ENCODE data around the gene PDE12. TPM values are rescaled to one million over a fixed set of nuclear protein-coding genes. Genes with fewer than 3 reads are reported as not detected.
A peak's percentile ranks its signal among the peaks of the same experiment; 100 is the strongest.
"Not testable (repeated sequence)": the region's sequence is repeated elsewhere in the genome, so short reads cannot be mapped to it uniquely, and the experiment has no call there.

PDE12 gene
- total RNA-seq, 1 donor from 2014 or later: 6.8 TPM

GRCh38 chr3:57598765-57599360 is 42.8 kb downstream of the PDE12 start:
- peaks cover 20 to 28% (median 21%) of the 10 kb centered on the region in 3 donors for H3K4me1 ChIP-seq (ENCODE audit: control insufficient read depth in 3 of 3, insufficient read depth in 3 of 3, low read length in 3 of 3)
- no peaks in the 10 kb centered on the region for H3K27me3 ChIP-seq (ENCODE audit: control insufficient read depth in 3 of 3, insufficient read depth in 3 of 3, low read length in 3 of 3)
- H3K4me3 ChIP-seq (ENCODE audit: low read length in 3 of 3): peak overlapping the region; percentile 86 to 99 (median 96)
- H3K27ac ChIP-seq (ENCODE audit: low read depth, low read length): peak overlapping the region; percentile 99
- H3K9ac ChIP-seq (ENCODE audit: low read depth in 1 of 3, low read length in 3 of 3): peak overlapping the region in 2 of 3 donors; percentile 87 to 94
- no peaks in the 10 kb centered on the region for H3K9me3 ChIP-seq (ENCODE audit: control insufficient read depth in 3 of 3, low read length in 3 of 3)
- peaks cover 2 to 3% (median 3%) of the 10 kb centered on the region in 3 donors for H3K36me3 ChIP-seq (ENCODE audit: control insufficient read depth in 3 of 3, insufficient read depth in 3 of 3, low read length in 3 of 3)

GRCh38 chr3:57600195-57600594 is 44.1 kb downstream of the PDE12 start:
- H3K4me1 ChIP-seq (ENCODE audit: control insufficient read depth in 3 of 3, insufficient read depth in 3 of 3, low read length in 3 of 3): peaks cover 10 to 17% (median 11%) of the 10 kb centered on the region in 3 donors

GRCh38 chr3:57604971-57605370 is 48.9 kb downstream of the PDE12 start:
- no peaks in the 10 kb centered on the region for H3K4me1 ChIP-seq (ENCODE audit: control insufficient read depth in 3 of 3, insufficient read depth in 3 of 3, low read length in 3 of 3)
- H3K4me3 ChIP-seq (ENCODE audit: low read length in 3 of 3): no peak overlapping the region
- H3K9ac ChIP-seq (ENCODE audit: low read depth in 1 of 3, low read length in 3 of 3): no peak overlapping the region
- H3K9me3 ChIP-seq (ENCODE audit: control insufficient read depth in 3 of 3, low read length in 3 of 3): no peaks in the 10 kb centered on the region
- no peaks in the 10 kb centered on the region for H3K27me3 ChIP-seq (ENCODE audit: control insufficient read depth in 3 of 3, insufficient read depth in 3 of 3, low read length in 3 of 3)
- H3K27ac ChIP-seq (ENCODE audit: low read depth, low read length): no peak overlapping the region
- peaks cover 2 to 5% (median 3%) of the 10 kb centered on the region in 3 donors for H3K36me3 ChIP-seq (ENCODE audit: control insufficient read depth in 3 of 3, insufficient read depth in 3 of 3, low read length in 3 of 3)

More at GRCh38 chr3:57600195-57600594, 44.1 kb downstream of the PDE12 start:
- Histone ChIP-seq H3K27me3 (ENCODE audit: control insufficient read depth in 3 of 3, insufficient read depth in 3 of 3, low read length in 3 of 3) (no peaks in the 10 kb centered on the region), H3K36me3 (ENCODE audit: control insufficient read depth in 3 of 3, insufficient read depth in 3 of 3, low read length in 3 of 3) (peaks cover 2 to 3% (median 3%) of the 10 kb centered on the region in 3 donors), H3K9me3 (ENCODE audit: control insufficient read depth in 3 of 3, low read length in 3 of 3) (no peaks in the 10 kb centered on the region), H3K9ac (ENCODE audit: low read depth in 1 of 3, low read length in 3 of 3) (no peak overlapping the region), H3K27ac (ENCODE audit: low read depth, low read length) (no peak overlapping the region), H3K4me3 (ENCODE audit: low read length in 3 of 3) (no peak overlapping the region)

DNA sequence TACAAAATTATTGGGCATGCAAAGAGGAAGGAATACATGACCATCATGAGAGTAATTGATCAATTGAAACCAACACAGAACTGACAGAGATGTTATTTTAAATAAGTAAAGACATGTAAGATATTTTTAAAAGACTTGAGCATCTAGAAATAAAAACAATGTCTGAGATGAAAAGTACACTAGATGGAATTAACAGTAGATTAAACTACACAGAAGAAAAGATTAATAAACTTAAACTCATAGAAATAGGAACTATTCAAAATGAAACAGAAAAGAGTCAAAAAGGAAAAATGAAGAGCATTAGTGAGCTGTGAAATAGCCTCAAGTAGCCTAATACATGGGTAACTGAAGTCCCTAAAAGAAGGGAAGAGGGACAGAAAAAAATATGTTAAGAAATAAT is 49.6 kb downstream of the PDE12 start:
- Histone ChIP-seq H3K36me3 (ENCODE audit: control insufficient read depth in 3 of 3, insufficient read depth in 3 of 3, low read length in 3 of 3) (peaks cover 0 to 5% (median 3%) of the 10 kb centered on the region in 3 donors), H3K4me3 (ENCODE audit: low read length in 3 of 3) (no peak overlapping the region), H3K27ac (ENCODE audit: low read depth, low read length) (no peak overlapping the region), H3K9me3 (ENCODE audit: control insufficient read depth in 3 of 3, low read length in 3 of 3) (no peaks in the 10 kb centered on the region), H3K4me1 (ENCODE audit: control insufficient read depth in 3 of 3, insufficient read depth in 3 of 3, low read length in 3 of 3) (no peaks in the 10 kb centered on the region), H3K27me3 (ENCODE audit: control insufficient read depth in 3 of 3, insufficient read depth in 3 of 3, low read length in 3 of 3) (no peaks in the 10 kb centered on the region), H3K9ac (ENCODE audit: low read depth in 1 of 3, low read length in 3 of 3) (no peak overlapping the region)

DNA sequence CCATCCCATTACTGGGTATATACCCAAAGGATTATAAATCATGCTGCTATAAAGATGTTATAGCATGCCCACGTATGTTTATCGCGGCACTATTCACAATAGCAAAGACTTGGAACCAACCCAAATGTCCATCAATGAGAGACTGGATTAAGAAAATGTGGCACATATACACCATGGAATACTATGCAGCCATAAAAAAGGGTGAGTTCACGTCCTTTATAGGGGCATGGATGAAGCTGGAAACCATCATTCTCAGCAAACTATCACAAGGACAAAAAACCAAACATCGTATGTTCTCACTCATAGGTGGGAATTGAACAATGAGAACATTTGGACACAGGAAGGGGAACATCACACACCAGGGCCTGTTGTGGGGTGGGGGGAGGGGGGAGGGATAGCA is 55.8 kb downstream of the PDE12 start:
- H3K4me3 ChIP-seq (ENCODE audit: low read length in 3 of 3); H3K27me3 ChIP-seq (ENCODE audit: control insufficient read depth in 3 of 3, insufficient read depth in 3 of 3, low read length in 3 of 3); H3K36me3 ChIP-seq (ENCODE audit: control insufficient read depth in 3 of 3, insufficient read depth in 3 of 3, low read length in 3 of 3); H3K4me1 ChIP-seq (ENCODE audit: control insufficient read depth in 3 of 3, insufficient read depth in 3 of 3, low read length in 3 of 3); H3K9me3 ChIP-seq (ENCODE audit: control insufficient read depth in 3 of 3, low read length in 3 of 3); H3K27ac ChIP-seq (ENCODE audit: low read depth, low read length); H3K9ac ChIP-seq (ENCODE audit: low read depth in 1 of 3, low read length in 3 of 3): not testable (repeated sequence)

DNA sequence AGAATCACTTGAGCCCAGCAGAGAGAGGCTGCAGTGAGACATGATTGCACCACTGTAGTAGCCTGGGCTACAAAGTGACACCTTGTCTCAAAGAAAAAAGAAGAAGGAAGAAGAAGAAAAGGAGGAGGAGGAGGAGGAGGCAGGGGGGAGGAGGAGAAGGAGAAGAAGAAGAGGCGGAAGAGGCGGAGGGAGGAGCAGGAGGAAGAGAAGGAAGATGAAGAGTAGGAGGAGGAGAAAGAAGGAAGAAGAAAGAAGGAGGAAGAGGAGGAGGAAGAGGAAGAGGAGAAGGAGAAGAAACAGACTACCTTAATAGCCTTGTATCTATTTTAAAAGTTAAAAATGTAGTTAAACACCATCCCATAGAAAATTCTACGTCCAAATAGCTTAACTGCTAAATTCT is 60.2 kb downstream of the PDE12 start:
- Histone ChIP-seq H3K4me3 (ENCODE audit: low read length in 3 of 3) (no peak overlapping the region), H3K9ac (ENCODE audit: low read depth in 1 of 3, low read length in 3 of 3) (no peak overlapping the region), H3K9me3 (ENCODE audit: control insufficient read depth in 3 of 3, low read length in 3 of 3) (no peaks in the 10 kb centered on the region), H3K36me3 (ENCODE audit: control insufficient read depth in 3 of 3, insufficient read depth in 3 of 3, low read length in 3 of 3) (no peaks in the 10 kb centered on the region), H3K4me1 (ENCODE audit: control insufficient read depth in 3 of 3, insufficient read depth in 3 of 3, low read length in 3 of 3) (no peaks in the 10 kb centered on the region), H3K27ac (ENCODE audit: low read depth, low read length) (no peak overlapping the region), H3K27me3 (ENCODE audit: control insufficient read depth in 3 of 3, insufficient read depth in 3 of 3, low read length in 3 of 3) (no peaks in the 10 kb centered on the region)

Small RNAs within 50 kb of the gene (small RNA-seq; reads per million reads assigned to genes)
- gene RNU6-108P: not detected
- not detected for gene RNU6-1181P
- gene RNU6-483P: not detected

Other genes starting within 250 kb of the PDE12 start
- gene DNAH12, start 11.9 kb upstream of the PDE12 start, total RNA-seq: 0.52 TPM
- gene ARF4, start 41.1 kb downstream of the PDE12 start, total RNA-seq: 117 TPM
- gene DENND6A, start 136.8 kb downstream of the PDE12 start, total RNA-seq: 29.7 TPM
- gene SLMAP, start 200.0 kb downstream of the PDE12 start, total RNA-seq: 53.2 TPM